GM21576 (cell line): ENCODE results near the gene RAB39B.

Experiments used
- ATAC-seq: cut with Tn5 transposase; IDR thresholded peaks from one replicate; pipeline ENCODE4 v1.9.1; 2021; ENCODE audit warnings: mild to moderate bottlenecking, moderate library complexity; ENCODE audit not compliant: unreplicated experiment

RAB39B gene

DNA sequence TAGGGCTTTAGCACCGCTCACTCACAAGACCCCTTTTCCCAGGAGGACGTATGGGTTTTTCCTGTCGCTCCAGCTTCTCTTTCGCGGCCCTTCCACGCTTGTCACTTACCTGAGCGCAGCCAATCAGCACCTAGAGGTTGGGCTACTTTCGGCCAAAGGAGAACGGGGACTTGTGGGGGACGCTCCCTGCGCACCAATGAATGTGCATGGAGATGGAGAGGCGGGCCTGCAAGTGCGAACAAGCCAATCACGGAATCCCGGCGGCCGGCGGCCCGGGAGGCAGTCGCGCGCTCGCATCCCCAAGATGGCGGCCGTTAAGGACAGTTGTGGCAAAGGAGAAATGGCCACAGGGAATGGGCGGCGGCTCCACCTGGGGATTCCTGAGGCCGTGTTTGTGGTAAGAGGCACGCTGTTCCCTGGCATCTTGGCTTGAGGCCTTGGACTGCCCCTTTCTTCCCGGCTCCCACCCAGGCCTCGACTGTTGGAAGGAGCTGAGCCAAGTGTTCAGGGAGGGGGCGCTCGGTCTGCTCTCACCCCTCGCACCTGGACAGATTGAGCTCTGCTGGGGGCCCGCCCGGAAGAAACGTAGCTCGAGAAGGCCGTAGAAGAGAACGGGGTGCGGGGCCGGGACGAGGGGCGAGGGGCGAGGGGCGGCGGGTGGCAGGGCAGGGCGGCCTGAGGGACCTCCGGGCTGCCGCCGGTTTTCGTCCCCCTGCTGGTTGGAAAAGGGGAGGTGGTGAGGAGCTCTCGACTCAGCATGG, 47.9 kb downstream of the RAB39B start, which contains the start of gene VBP1:
TSS of gene VBP1 (plus strand) at position 282 of the 761 bp plus-strand sequence. CDS start at position 305, 23 bp downstream.
- ATAC-seq = peak; percentile 98

DNA sequence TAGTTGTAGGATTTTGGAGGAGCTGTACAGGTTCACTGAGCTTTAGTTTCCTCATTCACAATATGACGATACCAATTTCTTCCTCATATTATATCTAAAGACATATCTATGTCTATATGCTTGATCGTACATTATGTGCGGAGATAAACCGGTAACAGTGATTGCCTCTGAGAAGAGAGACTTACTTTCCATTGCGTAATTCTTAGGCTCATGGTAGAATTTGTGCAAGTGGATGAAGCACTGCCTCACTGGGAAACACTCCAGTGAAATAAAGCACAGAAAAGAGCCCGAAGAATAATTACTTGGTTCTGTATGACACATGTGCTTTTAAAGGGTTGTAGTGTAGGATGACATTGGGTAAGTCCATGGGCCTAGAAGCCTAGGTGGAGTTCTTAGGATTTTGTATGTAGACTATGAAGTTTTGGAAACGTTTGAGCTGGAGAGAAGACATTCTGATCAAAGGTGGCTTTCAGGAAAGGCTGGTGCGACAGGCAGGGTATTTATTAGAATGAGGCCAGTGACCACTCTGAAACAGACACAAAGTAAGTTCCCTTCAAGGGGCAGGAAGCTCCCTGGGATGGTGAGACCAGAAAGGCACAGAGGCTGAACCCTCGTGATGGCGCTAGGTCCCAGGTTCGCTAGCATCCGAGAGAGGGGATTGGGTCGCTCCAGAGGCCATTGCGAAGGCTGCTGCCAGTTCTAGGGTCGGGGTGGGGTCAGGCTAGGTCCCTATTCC, 48.7 kb downstream of the RAB39B start:
- peak; percentile 40 for ATAC-seq

DNA sequence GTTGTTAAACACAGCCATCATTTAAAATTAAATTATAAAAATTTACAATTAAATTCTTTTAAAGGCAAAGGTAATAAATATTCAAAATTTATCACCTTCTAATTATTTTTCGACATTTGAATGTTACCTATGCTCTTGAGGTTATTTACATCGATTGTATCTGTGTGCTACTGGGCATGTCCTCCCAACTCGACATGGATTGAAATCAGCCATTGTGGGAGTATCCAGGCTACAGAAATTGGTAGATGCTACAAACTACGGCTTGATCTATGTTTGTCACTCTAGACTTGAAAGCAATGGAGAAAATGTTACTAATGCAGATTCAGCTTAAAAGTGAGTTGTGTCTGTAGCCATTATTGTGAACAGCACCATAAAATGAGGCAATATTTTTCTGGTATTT, 50.6 kb downstream of the RAB39B start:
- ATAC-seq = no peak

DNA sequence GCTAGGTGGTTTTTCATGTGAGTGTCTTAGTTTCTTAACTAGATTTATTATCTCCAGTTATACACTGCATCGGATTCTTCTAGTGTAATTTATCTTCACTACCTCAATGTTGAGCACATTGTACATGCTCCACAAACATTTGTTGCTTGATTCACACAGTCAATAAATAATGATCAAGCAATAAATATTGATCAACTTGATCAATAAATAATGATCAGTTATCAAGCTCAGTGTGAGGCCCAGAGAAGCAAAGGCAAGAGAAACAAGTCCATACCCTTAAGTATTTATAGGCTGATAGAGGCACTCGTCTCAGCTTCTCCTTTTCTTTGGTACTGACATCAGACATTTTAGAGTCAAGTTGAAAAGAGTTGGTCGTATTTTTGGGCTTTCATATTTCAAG, 53.1 kb downstream of the RAB39B start:
- no peak for ATAC-seq
